Measurements from ENCODE around the gene GOSR1. TPM values are rescaled to one million over a fixed set of nuclear protein-coding genes. Genes with fewer than 3 reads are reported as not detected.

Gene GOSR1
- total and polyA plus RNA-seq, 12 donors: 15.4 to 96.0 (median 47.1) TPM

GRCh38 chr17:30468465-30468864, 8.7 kb upstream of the GOSR1 start:
- Histone ChIP-seq H3K27me3 (no peaks in the 10 kb centered on the region), H3K27ac (no peak overlapping the region), H3K36me3 (replicated peaks in 1 of 2) (no peaks in the 10 kb centered on the region), H3K4me3 (no peak overlapping the region), H3K9me3 (replicated peaks in 1 of 3) (no peaks in the 10 kb centered on the region), H3K4me1 (replicated peaks in 1 of 2) (no peaks in the 10 kb centered on the region)
- 98 to 100% (median 98%) methylated on average over 2 of the region's 2 CpGs for WGBS, 4 donors
- intact Hi-C loops (cut with DNase I): no loop called here
- no peak for TF ChIP-seq CTCF (IDR thresholded peaks at IDR 0.05)
- TF ChIP-seq POLR2A (IDR thresholded peaks at IDR 0.05): no peak
- DNase-seq: no peak

- TF ChIP-seq CTCF (IDR thresholded peaks at IDR 0.05) (no peak), POLR2A (IDR thresholded peaks at IDR 0.05) (no peak)
- H3K9me3 ChIP-seq (replicated peaks in 1 of 3): no peaks in the 10 kb centered on the region
- peaks cover 0 to 5% of the 10 kb centered on the region in 2 donors for H3K4me1 ChIP-seq (replicated peaks in 1 of 2)
- no peak overlapping the region for H3K4me3 ChIP-seq
- 65 to 72% (median 68%) methylated on average over 10 of the region's 10 CpGs for WGBS, 4 donors
- no peaks in the 10 kb centered on the region for H3K36me3 ChIP-seq (replicated peaks in 1 of 2)
- intact Hi-C loops (cut with DNase I): loop anchor here in 1 of 2 donors (10.0 kb wide), 1 partner anchor 128 kb away; no protein-coding TSS in a partner anchor
- no peak for DNase-seq
- no peak overlapping the region for H3K27ac ChIP-seq
- H3K27me3 ChIP-seq: no peaks in the 10 kb centered on the region
These were observed 4.8 kb upstream of the GOSR1 start for GRCh38 chr17:30472238-30472890.

GRCh38 chr17:30475206-30475605, 2.0 kb upstream of the GOSR1 start:
- H3K36me3 ChIP-seq (replicated peaks in 1 of 2): no peaks in the 10 kb centered on the region
- no peak for DNase-seq
- H3K27ac ChIP-seq: no peak overlapping the region
- peaks cover 8 to 19% of the 10 kb centered on the region in 2 donors for H3K4me1 ChIP-seq (replicated peaks in 1 of 2)
- H3K9me3 ChIP-seq (replicated peaks in 1 of 3): no peaks in the 10 kb centered on the region
- no peak overlapping the region for H3K4me3 ChIP-seq
- TF ChIP-seq POLR2A (IDR thresholded peaks at IDR 0.05): no peak
- no peak for TF ChIP-seq CTCF (IDR thresholded peaks at IDR 0.05)
- intact Hi-C loops (cut with DNase I): loop anchor here in 1 of 2 donors (10.0 kb wide), 1 partner anchor 130 kb away; no protein-coding TSS in a partner anchor
- 80 to 95% (median 84%) methylated on average over 1 to 2 of the region's 2 CpGs for WGBS, 4 donors
- no peaks in the 10 kb centered on the region for H3K27me3 ChIP-seq

- peaks cover 8 to 19% of the 10 kb centered on the region in 2 donors for H3K4me1 ChIP-seq (replicated peaks in 1 of 2)
- no peaks in the 10 kb centered on the region for H3K27me3 ChIP-seq
- H3K36me3 ChIP-seq (replicated peaks in 1 of 2): peaks cover 0 to 11% of the 10 kb centered on the region in 2 donors
- peak overlapping the region in 1 of 4 donors; percentile 75 for H3K4me3 ChIP-seq
- H3K9me3 ChIP-seq (replicated peaks in 1 of 3): no peaks in the 10 kb centered on the region
- intact Hi-C loops (cut with DNase I): loop anchor here in 1 of 2 donors (10.0 kb wide), 1 partner anchor 132 kb away; no protein-coding TSS in a partner anchor
- peak overlapping the region in 3 of 5 donors; percentile 92 to 96 (median 94) for H3K27ac ChIP-seq
- TF ChIP-seq CTCF (IDR thresholded peaks at IDR 0.05) (no peak), POLR2A (IDR thresholded peaks at IDR 0.05) (no peak)
- DNase-seq: peak in 3 of 7 donors; percentile 10 to 27 (median 19)
- WGBS, 4 donors: 10 to 16% (median 13%) methylated on average over 7 of the region's 7 CpGs
These were observed 504 bp upstream of the GOSR1 start for GRCh38 chr17:30476726-30477082.
